ENCODE measurements around the gene MRPL14. TPM values are rescaled to one million over a fixed set of nuclear protein-coding genes. Genes with fewer than 3 reads are reported as not detected.

Gene MRPL14
- total and polyA plus RNA-seq, 9 of the 15 experiments (the other 6 are each of a cell fraction or from before 2014, with no cell fraction given), result 126 to 424 (median 165) TPM

GRCh38 chr6:44064089-44064947 is 62.9 kb downstream of the MRPL14 start (continued):
- TF ChIP-seq SREBF1 (IDR thresholded peaks at IDR 0.05; ENCODE audit: borderline replicate concordance, low read depth, low read length) (0 out of 2 replicates have a peak, but pooled peaks have one; percentile 16), TAF15 (IDR thresholded peaks at IDR 0.05; ENCODE audit: low read depth, low read length) (no peak), MAFG (tag; conservative IDR thresholded peaks at IDR 0.05) (peak; percentile 84), ELF4 (CRISPR knock-in tag; IDR thresholded peaks at IDR 0.05) (no peak), ZNF785 (CRISPR knock-in tag; IDR thresholded peaks at IDR 0.05) (no peak), ZNF232 (CRISPR knock-in tag; IDR thresholded peaks at IDR 0.05) (no peak), CBFA2T2 (conservative IDR thresholded peaks at IDR 0.05) (peak; percentile 69), U2AF2 (optimal IDR thresholded peaks at IDR 0.05; ENCODE audit: low read depth, low read length) (no peak), CBFA2T3 (IDR thresholded peaks at IDR 0.05) (peak; percentile 84), KLF16 (IDR thresholded peaks at IDR 0.05) (no peak; the same call in 1 of the 2 replicates), MXI1 (IDR thresholded peaks at IDR 0.05; ENCODE audit: low read depth, low read length) (no peak), DEAF1 (CRISPR knock-in tag; IDR thresholded peaks at IDR 0.05) (0 out of 2 replicates have a peak, but pooled peaks have one; percentile 21), BRD4 (IDR thresholded peaks at IDR 0.05) (peak; percentile 58; the same call in 1 of the 2 replicates), CBX1 (IDR thresholded peaks at IDR 0.05; ENCODE audit: low read depth) (peak; percentile 98), LCOR (CRISPR knock-in tag; IDR thresholded peaks at IDR 0.05) (peak; percentile 64; the same call in 1 of the 2 replicates), TAF7 (tag; IDR thresholded peaks at IDR 0.05) (peak; percentile 35; the same call in 1 of the 2 replicates), CBX5 (IDR thresholded peaks at IDR 0.05; ENCODE audit: borderline replicate concordance, low read depth) (peak; percentile 90), ZNF3 (CRISPR knock-in tag; IDR thresholded peaks at IDR 0.05) (no peak), ZBTB8A (IDR thresholded peaks at IDR 0.05; ENCODE audit: partially characterized antibody) (no peak), ZHX1 (conservative IDR thresholded peaks at IDR 0.05; ENCODE audit: low read length) (no peak), CCNT2 (IDR thresholded peaks at IDR 0.05; ENCODE audit: borderline replicate concordance, extremely low read depth, insufficient read length, low read depth, low read length) (peak; percentile 84), FOXJ2 (tag; IDR thresholded peaks at IDR 0.05) (no peak; the same call in 1 of the 2 replicates), TAF1 (IDR thresholded peaks at IDR 0.05; ENCODE audit: control insufficient read depth, extremely low read depth, insufficient read depth, low read length, severe bottlenecking) (no peak)
- TF ChIP-seq, protein P1, sequence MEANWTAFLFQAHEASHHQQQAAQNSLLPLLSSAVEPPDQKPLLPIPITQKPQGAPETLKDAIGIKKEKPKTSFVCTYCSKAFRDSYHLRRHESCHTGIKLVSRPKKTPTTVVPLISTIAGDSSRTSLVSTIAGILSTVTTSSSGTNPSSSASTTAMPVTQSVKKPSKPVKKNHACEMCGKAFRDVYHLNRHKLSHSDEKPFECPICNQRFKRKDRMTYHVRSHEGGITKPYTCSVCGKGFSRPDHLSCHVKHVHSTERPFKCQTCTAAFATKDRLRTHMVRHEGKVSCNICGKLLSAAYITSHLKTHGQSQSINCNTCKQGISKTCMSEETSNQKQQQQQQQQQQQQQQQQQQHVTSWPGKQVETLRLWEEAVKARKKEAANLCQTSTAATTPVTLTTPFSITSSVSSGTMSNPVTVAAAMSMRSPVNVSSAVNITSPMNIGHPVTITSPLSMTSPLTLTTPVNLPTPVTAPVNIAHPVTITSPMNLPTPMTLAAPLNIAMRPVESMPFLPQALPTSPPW (CRISPR knock-in tag; IDR thresholded peaks at IDR 0.05), result peak; percentile 85

Measured in K562 (cell line).